Right lobe of liver (tissue), 6 donors: Measurements from ENCODE around the gene CHN1. TPM values are rescaled to one million over a fixed set of nuclear protein-coding genes. Genes with fewer than 3 reads are reported as not detected.

Source experiments
- ATAC-seq, 4 donors: fragments of 200-7000 bp; cut with Tn5 transposase; one replicate each; pipeline ENCODE4 v1.9.1; 2020; ENCODE audit warnings: mild to moderate bottlenecking in 4 of 4, moderate library complexity in 4 of 4
- DNase-seq, 3 donors: peaks; one replicate each; pipeline ENCODE4 v3.0.0-alpha.2; 2020
- H3K27ac ChIP-seq, 3 donors: fragments of 200-600 bp; one replicate each; pipeline ENCODE4 v1.8.0; 2022
- H3K27me3 ChIP-seq, 2 donors: fragments of 200-600 bp; one replicate each; pipeline ENCODE4 v1.8.0; 2022
- H3K36me3 ChIP-seq, 4 donors: fragments of 200-600 bp; sonication (generic) in 1 of 4; one replicate each; pipeline versions ENCODE4 v1.5.1 to v1.8.0; 2017 to 2022; ENCODE audit warnings: control low read depth in 1 of 4
- H3K4me1 ChIP-seq, 4 donors: fragments of 200-600 bp; sonication (generic) in 1 of 4; one replicate each; pipeline versions ENCODE4 v1.5.1 to v1.8.0; 2017 to 2022; ENCODE audit warnings: control low read depth in 1 of 4
- H3K4me3 ChIP-seq, 3 donors: fragments of 200-600 bp; one replicate each; pipeline ENCODE4 v1.8.0; 2022
- H3K9me3 ChIP-seq, 4 donors: fragments of 200-600 bp; sonication (generic) in 1 of 4; one replicate each; pipeline versions ENCODE4 v1.5.1 to v1.8.0; 2017 to 2022; ENCODE audit warnings: control low read depth in 1 of 4
- POLR2A ChIP-seq: fragments of 450-650 bp; IDR thresholded peaks from one replicate; pipeline ENCODE4 v1.6.1; 2017; ENCODE audit warnings: antibody characterized with exemption, mild to moderate bottlenecking
- WGBS: methylation state at CpG from one replicate; pipeline ENCODE4 v1.1.6; 2018; ENCODE audit warnings: low coverage, low lambda C conversion rate; ENCODE audit not compliant: insufficient coverage; ENCODE audit errors: missing lambda C conversion rate; 5-methylcytosine and 5-hydroxymethylcytosine counted together
- intact Hi-C, 2 donors: fragments of 100-400 bp; cut with DNase I; formaldehyde crosslinking; loops; one replicate each; pipeline versions ENCODE4 v1.11.2 to v1.14.1; 2022
- total RNA-seq, 6 experiments: library from RNA; depleted of rRNA in 2 of 6; stranded (reverse); fragments of >200 nt in 2 of 6; fragmentation: NEBNext Ultra II Directional in 3 of 6; extraction: Animal tissue kit (Norgen Biotek cat#: 25700) in 3 of 6; gene quantifications; one replicate each; pipeline versions ENCODE4 v1.1.0 to v1.2.4, GENCODE V29; 2016 to 2023
- TF ChIP-seq, protein P1 (sequence below), 4 donors: fragments of 200-600 bp in 3 of 4; fragments of 450-650 bp in 1 of 4; IDR thresholded peaks; one replicate each; pipeline versions ENCODE4 v1.5.1 to v1.8.0; 2016 to 2022; ENCODE audit warnings: antibody characterized with exemption in 4 of 4, mild to moderate bottlenecking in 2 of 4
- donor health status: DM: no; HTN: yes; CAD: no.
- donor health status: DM: no; HTN: no; CAD: no.
- donor health status: DM: no; HTN: no; CAD: no.
- donor health status: DM: no; HTN: yes; CAD: no.
- donor health status: DM: no; HTN: yes; CAD: no.

The CHN1 gene
- total RNA-seq, 6 experiments from 2014 or later, result 1.0 to 2.8 (median 1.4) TPM

DNA sequence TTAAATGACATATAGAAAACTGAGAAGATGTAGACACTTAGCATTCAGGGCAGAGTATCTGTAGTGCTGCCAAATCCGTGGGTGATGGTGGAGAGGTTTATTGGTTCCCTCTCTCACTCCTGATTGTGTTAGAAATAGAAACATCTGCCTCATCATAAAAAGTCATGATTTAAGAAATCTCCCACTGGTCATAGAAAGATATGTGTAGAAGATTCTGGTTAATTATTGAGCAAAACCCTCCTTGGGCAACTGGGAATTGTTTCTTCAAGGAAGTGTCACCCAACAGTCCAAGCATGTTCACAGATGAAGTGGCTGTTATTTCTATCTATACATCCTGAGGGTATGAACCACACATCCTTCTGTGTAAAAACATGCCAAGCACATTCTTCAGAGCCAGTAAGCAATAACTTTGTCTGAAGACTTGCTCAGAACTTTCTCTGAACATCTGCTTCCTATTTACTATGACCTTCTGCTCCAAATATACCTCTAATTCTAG is 207.4 kb downstream of the CHN1 start:
- ATAC-seq, result no peak
- intact Hi-C loops, result no loop called here
- Histone ChIP-seq H3K27ac (no peak overlapping the region), H3K36me3 (no peaks in the 10 kb centered on the region), H3K4me3 (no peak overlapping the region), H3K4me1 (no peaks in the 10 kb centered on the region), H3K9me3 (no peaks in the 10 kb centered on the region), H3K27me3 (no peaks in the 10 kb centered on the region)
- DNase-seq, result no peak
- 77% methylated on average over 1 of the region's 1 CpG for WGBS
- TF ChIP-seq, protein P1, sequence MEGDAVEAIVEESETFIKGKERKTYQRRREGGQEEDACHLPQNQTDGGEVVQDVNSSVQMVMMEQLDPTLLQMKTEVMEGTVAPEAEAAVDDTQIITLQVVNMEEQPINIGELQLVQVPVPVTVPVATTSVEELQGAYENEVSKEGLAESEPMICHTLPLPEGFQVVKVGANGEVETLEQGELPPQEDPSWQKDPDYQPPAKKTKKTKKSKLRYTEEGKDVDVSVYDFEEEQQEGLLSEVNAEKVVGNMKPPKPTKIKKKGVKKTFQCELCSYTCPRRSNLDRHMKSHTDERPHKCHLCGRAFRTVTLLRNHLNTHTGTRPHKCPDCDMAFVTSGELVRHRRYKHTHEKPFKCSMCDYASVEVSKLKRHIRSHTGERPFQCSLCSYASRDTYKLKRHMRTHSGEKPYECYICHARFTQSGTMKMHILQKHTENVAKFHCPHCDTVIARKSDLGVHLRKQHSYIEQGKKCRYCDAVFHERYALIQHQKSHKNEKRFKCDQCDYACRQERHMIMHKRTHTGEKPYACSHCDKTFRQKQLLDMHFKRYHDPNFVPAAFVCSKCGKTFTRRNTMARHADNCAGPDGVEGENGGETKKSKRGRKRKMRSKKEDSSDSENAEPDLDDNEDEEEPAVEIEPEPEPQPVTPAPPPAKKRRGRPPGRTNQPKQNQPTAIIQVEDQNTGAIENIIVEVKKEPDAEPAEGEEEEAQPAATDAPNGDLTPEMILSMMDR (IDR thresholded peaks at IDR 0.05), result no peak
- no peak for TF ChIP-seq POLR2A

DNA sequence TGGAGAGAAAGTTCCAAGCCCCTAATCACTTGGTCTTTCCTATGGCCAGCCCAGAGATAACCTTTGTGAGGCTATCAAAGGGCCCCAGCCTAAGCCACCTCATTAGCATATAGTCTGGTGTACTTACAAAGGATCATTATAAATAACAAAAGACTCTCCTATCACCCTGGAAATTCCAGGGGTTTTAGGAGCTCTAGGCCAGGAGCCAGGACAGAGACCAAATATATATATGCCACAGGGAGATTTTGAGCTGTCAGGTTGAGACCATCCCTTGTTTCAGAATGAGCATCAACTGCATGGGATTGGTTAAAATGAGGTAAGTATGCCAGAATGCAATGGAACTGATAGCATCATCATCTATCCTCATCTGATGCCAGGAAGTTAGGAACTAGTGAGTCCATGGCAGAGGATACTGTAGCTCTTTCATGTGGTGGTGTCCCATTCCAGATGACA is 208.8 kb downstream of the CHN1 start:
- no peaks in the 10 kb centered on the region for H3K9me3 ChIP-seq
- no peak for TF ChIP-seq POLR2A
- TF ChIP-seq, protein P1 (IDR thresholded peaks at IDR 0.05), result no peak
- no peaks in the 10 kb centered on the region for H3K27me3 ChIP-seq
- H3K4me1 ChIP-seq, result no peaks in the 10 kb centered on the region
- ATAC-seq (no peak), DNase-seq (no peak)
- no peak overlapping the region for H3K27ac ChIP-seq
- no peaks in the 10 kb centered on the region for H3K36me3 ChIP-seq
- intact Hi-C loops, result no loop called here
- H3K4me3 ChIP-seq, result no peak overlapping the region

DNA sequence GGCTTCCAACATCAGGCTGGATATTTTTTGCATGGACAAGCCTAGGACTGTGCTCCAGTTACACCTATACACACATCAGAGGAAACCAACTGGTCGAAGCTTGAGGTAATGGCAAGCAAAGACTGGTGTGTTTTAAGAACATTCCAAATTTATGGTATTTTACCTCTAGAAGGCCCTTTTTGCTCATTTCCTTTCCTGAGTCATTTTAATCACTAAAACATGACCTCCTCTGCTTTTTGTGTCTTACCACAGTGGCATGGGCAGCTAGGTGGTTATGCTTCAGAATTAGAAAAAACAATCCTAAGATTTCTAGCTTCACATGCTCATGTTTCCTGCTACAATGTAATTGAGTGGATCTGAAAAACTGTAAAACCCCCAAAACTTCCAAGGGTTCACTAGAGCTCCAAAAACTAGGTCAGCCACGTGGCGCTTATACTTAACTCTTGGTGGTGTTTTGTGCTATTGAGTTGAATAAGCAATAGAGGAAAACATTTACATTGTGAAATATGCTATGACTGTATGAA is 210.3 kb downstream of the CHN1 start:
- Histone ChIP-seq H3K36me3 (no peaks in the 10 kb centered on the region), H3K4me1 (no peaks in the 10 kb centered on the region), H3K9me3 (no peaks in the 10 kb centered on the region), H3K27ac (no peak overlapping the region), H3K27me3 (no peaks in the 10 kb centered on the region), H3K4me3 (no peak overlapping the region)
- intact Hi-C loops, result no loop called here
- ATAC-seq, result no peak
- DNase-seq, result no peak
- TF ChIP-seq POLR2A, result no peak
- TF ChIP-seq, protein P1 (IDR thresholded peaks at IDR 0.05), result no peak
- WGBS, result 66% methylated on average over 2 of the region's 3 CpGs

DNA sequence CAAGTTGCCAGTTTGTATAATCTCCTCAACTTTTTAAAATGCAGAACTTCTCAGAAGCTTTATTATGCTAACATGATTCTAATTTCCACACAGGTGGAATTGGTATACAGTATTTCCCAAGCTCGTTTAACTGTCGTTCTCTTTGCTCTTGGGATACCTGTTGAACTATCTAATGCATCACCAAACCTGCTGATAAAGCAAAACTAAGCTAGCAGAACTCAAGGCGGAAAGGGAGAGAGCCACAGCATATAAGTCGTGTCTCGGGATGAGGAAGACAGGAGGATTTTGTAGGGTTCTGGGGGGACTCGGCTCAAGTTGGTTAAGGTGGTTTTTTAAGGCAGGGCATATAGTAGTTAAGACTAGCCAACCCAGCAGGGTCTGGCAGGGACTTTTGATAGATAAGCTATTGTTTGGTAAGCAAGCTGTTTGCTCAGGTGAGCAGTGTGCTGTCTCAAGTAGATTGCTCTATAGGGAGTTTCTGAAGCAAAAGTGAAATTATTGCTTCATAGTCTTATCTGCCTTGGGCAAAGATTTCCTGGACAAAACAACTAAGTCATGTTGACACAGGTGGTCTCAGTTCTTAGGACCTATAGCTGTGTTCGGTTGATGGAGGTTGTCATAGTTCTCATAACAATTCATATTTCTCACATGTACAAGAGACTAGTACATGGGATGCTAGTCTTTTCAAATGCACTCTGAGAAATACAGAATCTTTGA is 212.7 kb downstream of the CHN1 start:
- no peak for DNase-seq
- TF ChIP-seq, protein P1 (IDR thresholded peaks at IDR 0.05), result no peak
- no peak for TF ChIP-seq POLR2A

More for the DNA sequence above, 212.7 kb downstream of the CHN1 start:
- Histone ChIP-seq H3K4me1 (no peaks in the 10 kb centered on the region), H3K27me3 (no peaks in the 10 kb centered on the region), H3K9me3 (no peaks in the 10 kb centered on the region), H3K27ac (no peak overlapping the region), H3K36me3 (no peaks in the 10 kb centered on the region), H3K4me3 (no peak overlapping the region)
- ATAC-seq, result no peak
- intact Hi-C loops, result no loop called here
- 64% methylated on average over 7 of the region's 7 CpGs for WGBS
